ENCODE measurements around the gene ATF5.

GRCh38 chr19:49950956-49951526 is 22.0 kb downstream of the ATF5 start:
- TF ChIP-seq, protein P1, sequence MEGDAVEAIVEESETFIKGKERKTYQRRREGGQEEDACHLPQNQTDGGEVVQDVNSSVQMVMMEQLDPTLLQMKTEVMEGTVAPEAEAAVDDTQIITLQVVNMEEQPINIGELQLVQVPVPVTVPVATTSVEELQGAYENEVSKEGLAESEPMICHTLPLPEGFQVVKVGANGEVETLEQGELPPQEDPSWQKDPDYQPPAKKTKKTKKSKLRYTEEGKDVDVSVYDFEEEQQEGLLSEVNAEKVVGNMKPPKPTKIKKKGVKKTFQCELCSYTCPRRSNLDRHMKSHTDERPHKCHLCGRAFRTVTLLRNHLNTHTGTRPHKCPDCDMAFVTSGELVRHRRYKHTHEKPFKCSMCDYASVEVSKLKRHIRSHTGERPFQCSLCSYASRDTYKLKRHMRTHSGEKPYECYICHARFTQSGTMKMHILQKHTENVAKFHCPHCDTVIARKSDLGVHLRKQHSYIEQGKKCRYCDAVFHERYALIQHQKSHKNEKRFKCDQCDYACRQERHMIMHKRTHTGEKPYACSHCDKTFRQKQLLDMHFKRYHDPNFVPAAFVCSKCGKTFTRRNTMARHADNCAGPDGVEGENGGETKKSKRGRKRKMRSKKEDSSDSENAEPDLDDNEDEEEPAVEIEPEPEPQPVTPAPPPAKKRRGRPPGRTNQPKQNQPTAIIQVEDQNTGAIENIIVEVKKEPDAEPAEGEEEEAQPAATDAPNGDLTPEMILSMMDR (conservative IDR thresholded peaks at IDR 0.05), result no peak
- TF ChIP-seq ZFX (IDR thresholded peaks at IDR 0.05), result no peak
